Stimulated activated naive B cell treated with anti-CD40 and anti-IgM and Interleukin-4, amounts not matched to agents 10 μg/mL and 1 μg/mL and 100 μg/mL, for 72 hours (primary cell): ENCODE results near the gene CHTF8.

Experiments
- ATAC-seq, 2 donors: fragments of 150-1000 bp; cut with Tn5 transposase; replicated peaks; 2 replicates each; pipeline ENCODE4 v1.10.0; 2021; ENCODE audit warnings: moderate library complexity in 1 of 2
- DNase-seq: peaks from one replicate; pipeline ENCODE4 v3.0.0; 2021
- H3K27ac Mint-ChIP-seq: one replicate; pipeline ENCODE4 v1.8.0; 2022; ENCODE audit warnings: mild to moderate bottlenecking, mixed read lengths
- H3K27me3 Mint-ChIP-seq, 2 donors: one replicate each; pipeline ENCODE4 v1.8.0; 2022; ENCODE audit warnings: mixed read lengths in 2 of 2
- H3K36me3 Mint-ChIP-seq, 2 donors: one replicate each; pipeline ENCODE4 v1.8.0; 2022; ENCODE audit warnings: mixed read lengths in 2 of 2, mild to moderate bottlenecking in 1 of 2
- H3K4me1 Mint-ChIP-seq, 2 donors: one replicate each; pipeline ENCODE4 v1.8.0; 2022; ENCODE audit warnings: mixed read lengths in 2 of 2, mild to moderate bottlenecking in 1 of 2
- H3K4me3 Mint-ChIP-seq, 2 donors: one replicate each; pipeline ENCODE4 v1.8.0; 2022; ENCODE audit warnings: mild to moderate bottlenecking in 2 of 2, mixed read lengths in 2 of 2, moderate library complexity in 1 of 2
- H3K9me3 Mint-ChIP-seq, 2 donors: one replicate each; pipeline ENCODE4 v1.8.0; 2022; ENCODE audit warnings: mixed read lengths in 2 of 2, mild to moderate bottlenecking in 1 of 2

The CHTF8 gene

DNA sequence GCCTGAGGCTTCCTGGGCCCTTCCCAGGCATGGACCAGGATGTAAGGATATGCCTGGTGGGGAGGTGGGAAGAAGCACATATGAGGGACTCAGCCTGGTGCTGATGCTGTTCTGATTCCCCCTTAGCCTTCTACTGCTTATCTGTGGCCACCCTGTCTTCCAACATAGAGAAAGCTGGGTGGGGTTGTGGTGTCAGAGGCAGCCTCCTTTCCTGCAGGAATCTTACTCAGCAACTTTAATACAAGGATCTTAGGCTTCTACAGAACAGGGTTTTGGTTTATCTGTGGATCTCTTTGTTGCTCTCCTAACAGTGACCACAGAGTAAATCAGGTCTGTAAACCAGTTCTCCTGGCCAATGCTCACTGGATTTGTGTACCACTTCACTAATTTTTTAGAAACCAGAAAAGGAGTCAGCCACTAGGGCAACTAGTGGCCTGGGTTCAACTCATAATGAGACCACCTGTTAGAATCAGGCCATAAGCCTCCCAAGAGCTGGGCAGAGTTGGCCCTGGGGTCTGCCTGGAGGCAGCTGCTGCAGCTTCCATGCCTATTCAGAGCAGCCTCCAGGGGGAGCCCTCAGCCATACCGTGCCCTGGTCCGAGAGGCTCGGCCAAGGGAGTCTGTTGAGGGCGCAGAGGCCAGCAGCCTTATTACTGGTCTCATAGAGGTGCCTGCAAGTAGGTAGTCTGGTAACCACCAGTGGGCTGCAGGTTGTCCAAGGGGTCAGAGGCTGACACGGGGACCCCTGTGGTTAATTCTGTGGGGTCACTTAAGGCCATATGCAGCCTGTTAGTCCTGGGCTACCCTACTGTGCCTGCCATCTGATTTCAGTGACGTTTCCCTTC lies 19.9 kb downstream of the CHTF8 start:
- Mint-ChIP-seq H3K36me3 (peaks cover 45 to 62% of the 10 kb centered on the region in 2 donors), H3K27ac (no peak overlapping the region), H3K4me3 (no peak overlapping the region), H3K27me3 (peaks cover 14 to 17% of the 10 kb centered on the region in 2 donors), H3K9me3 (no peaks in the 10 kb centered on the region), H3K4me1 (peaks cover 11 to 18% of the 10 kb centered on the region in 2 donors)
- DNase-seq (no peak), ATAC-seq (peak; percentile 90 to 91)

DNA sequence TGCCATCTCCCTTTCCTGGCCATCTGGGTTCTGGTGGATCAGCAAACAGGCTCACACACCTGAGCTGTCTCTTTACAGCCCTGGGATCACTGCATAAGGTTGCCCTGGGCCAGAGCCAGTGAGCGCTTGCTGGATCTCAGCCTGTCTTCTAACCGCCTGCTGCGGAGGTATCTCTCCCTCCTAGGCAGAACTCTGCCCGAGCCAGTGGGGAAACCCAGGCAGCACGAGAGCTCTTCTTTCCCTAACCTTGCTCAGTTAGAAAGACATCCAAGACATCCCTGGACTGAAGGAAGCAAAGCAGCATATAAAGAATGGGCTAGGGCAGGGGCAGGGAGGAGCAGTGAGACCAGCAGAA lies 20.5 kb downstream of the CHTF8 start:
- Mint-ChIP-seq H3K36me3 (peaks cover 44 to 64% of the 10 kb centered on the region in 2 donors), H3K27ac (no peak overlapping the region), H3K9me3 (no peaks in the 10 kb centered on the region), H3K4me3 (no peak overlapping the region), H3K4me1 (peaks cover 16 to 25% of the 10 kb centered on the region in 2 donors), H3K27me3 (peaks cover 19 to 24% of the 10 kb centered on the region in 2 donors)
- ATAC-seq (no peak), DNase-seq (no peak)

DNA sequence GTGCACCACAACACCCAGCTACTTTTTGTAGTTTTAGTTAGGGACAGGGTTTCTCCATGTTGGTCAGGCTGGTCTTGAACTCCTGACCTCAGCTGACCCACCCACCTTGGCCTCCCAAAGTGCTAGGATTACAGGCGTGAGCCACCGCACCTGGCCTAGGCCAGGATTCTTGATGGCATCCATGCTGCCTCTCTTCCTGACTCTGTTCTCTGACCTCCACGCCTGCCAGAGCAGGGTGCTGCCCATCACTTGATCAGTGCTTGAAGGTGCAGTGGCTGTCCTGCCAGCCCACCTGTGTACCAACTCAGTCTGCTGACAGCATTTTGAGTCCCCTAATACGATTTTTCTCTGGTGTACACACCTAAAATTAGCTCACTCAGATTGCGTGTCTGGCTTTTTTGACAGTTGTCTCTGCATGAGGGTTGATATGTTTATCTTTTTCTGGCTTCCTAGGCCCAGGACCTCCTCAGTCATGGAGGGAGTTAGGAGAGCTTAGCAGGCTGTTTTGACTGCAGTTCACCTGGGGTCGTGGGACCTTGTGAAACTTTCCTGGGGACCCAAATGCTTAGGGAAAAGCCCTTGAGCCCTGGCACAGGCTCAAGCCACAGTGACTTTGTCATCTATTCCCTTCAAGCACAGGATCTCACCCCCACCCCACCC lies 21.0 kb downstream of the CHTF8 start:
- ATAC-seq: no peak
- DNase-seq: no peak
- peaks cover 21 to 28% of the 10 kb centered on the region in 2 donors for H3K27me3 Mint-ChIP-seq
- H3K4me3 Mint-ChIP-seq: no peak overlapping the region
- peaks cover 40 to 61% of the 10 kb centered on the region in 2 donors for H3K36me3 Mint-ChIP-seq
- H3K9me3 Mint-ChIP-seq: no peaks in the 10 kb centered on the region
- peaks cover 18 to 29% of the 10 kb centered on the region in 2 donors for H3K4me1 Mint-ChIP-seq
- H3K27ac Mint-ChIP-seq: no peak overlapping the region

DNA sequence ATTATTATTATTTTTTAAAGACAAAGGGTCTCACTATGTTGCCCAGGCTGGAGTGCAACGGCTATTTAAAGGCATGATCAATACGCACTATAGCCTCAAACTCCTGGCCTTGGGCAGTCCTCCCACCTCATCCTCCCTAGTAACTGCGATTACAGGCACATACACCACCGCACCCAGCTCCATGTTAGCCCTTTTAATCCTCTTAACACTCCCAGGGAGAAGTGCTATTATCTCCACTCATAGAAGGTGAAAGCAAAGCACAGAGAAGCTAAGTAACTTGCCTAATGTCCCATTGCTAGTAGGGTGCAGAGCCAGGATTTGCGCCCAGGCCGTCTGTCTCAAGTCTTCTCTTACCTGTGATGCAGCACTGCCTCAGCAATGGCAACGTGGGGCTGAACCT lies 22.0 kb downstream of the CHTF8 start:
- ATAC-seq: no peak
- Mint-ChIP-seq H3K36me3 (peaks cover 35 to 60% of the 10 kb centered on the region in 2 donors), H3K27me3 (peaks cover 26 to 33% of the 10 kb centered on the region in 2 donors), H3K4me1 (peaks cover 22 to 36% of the 10 kb centered on the region in 2 donors), H3K9me3 (no peaks in the 10 kb centered on the region), H3K4me3 (no peak overlapping the region), H3K27ac (no peak overlapping the region)
- no peak for DNase-seq

DNA sequence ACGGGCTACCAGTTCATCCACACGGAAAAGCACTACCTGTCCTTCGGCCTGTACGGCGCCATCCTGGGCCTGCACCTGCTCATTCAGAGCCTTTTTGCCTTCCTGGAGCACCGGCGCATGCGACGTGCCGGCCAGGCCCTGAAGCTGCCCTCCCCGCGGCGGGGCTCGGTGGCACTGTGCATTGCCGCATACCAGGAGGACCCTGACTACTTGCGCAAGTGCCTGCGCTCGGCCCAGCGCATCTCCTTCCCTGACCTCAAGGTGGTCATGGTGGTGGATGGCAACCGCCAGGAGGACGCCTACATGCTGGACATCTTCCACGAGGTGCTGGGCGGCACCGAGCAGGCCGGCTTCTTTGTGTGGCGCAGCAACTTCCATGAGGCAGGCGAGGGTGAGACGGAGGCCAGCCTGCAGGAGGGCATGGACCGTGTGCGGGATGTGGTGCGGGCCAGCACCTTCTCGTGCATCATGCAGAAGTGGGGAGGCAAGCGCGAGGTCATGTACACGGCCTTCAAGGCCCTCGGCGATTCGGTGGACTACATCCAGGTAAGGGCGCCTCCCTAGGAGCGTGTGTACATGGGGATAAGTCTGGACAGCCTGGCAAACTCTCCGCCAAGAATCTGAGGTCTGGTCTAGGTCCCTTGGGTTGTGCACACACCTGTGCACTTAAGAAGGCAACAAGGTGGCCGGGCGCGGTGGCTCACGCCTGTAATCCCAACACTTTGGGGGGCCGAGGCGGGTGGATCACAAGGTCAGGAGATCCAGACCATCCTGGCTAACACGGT lies 22.7 kb downstream of the CHTF8 start:
- DNase-seq (no peak), ATAC-seq (no peak)
- H3K36me3 Mint-ChIP-seq: peaks cover 33 to 57% of the 10 kb centered on the region in 2 donors
- H3K27ac Mint-ChIP-seq: peak overlapping the region; percentile 56
- H3K27me3 Mint-ChIP-seq: peaks cover 32 to 40% of the 10 kb centered on the region in 2 donors
- H3K4me3 Mint-ChIP-seq: no peak overlapping the region
- H3K4me1 Mint-ChIP-seq: peaks cover 25 to 39% of the 10 kb centered on the region in 2 donors
- H3K9me3 Mint-ChIP-seq: no peaks in the 10 kb centered on the region

DNA sequence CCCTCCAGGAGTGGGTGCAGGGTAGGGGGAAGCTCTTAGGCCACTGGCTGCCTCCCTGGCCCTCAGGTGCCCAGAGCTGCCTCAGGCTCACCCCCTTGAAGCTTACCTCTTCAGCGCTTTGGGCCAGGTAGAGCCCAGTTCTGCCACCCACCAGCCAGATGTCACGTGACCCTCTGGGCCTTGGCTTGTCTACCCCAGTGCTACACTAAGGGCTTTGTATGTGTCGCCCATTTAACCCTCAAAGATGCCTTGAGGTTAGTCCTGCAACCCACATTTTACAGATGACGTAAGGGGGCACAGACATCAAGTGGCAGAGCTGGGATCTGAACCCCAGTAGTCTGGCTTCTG lies 23.5 kb downstream of the CHTF8 start:
- no peak for DNase-seq
- H3K36me3 Mint-ChIP-seq: peaks cover 31 to 52% of the 10 kb centered on the region in 2 donors
- no peak overlapping the region for H3K4me3 Mint-ChIP-seq
- ATAC-seq: no peak
- no peak overlapping the region for H3K27ac Mint-ChIP-seq
- peaks cover 23 to 39% of the 10 kb centered on the region in 2 donors for H3K4me1 Mint-ChIP-seq
- H3K27me3 Mint-ChIP-seq: peaks cover 36 to 44% of the 10 kb centered on the region in 2 donors
- H3K9me3 Mint-ChIP-seq: no peaks in the 10 kb centered on the region

DNA sequence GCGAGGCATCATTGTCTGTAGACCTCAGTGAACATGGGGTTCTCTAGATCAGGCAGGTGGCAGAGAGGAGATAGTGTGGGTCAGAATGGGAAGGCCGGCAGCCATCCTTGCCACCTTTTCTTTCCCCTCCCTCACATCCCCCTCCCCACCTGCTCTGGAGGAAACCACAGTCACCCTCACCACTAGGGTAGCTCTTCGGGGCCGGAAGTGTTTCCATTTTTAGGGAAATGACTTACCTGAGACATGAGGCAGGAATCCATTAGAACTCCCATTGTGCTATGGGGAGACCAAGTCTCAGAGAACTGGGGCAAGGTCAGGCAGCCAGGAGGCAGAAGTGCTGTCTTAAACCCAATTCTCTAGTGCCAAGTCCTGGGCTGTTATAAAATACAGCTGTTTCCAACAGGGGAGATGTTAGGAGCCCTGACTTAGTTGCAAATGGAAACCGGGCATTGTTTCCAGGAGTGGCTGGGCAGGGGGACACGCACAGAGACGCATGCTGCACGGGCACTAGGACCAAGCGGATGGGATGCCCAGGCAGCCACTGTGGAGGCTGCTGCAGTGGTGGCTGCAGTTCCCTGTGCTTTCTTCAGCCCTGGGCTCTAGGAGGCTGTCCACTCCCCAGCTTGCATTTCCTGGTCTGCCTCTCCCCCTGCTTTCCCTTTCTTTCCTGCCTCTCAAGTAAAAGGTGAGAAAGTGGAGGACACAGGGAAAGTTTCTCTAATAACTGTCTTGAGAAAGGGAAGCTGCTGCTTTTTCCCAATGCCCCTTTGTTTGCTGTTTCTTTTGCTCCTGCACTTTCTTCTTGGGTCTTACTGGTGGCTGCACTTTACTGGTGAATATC lies 24.1 kb downstream of the CHTF8 start:
- Mint-ChIP-seq H3K27me3 (peaks cover 39 to 44% of the 10 kb centered on the region in 2 donors), H3K27ac (no peak overlapping the region), H3K4me3 (no peak overlapping the region), H3K9me3 (no peaks in the 10 kb centered on the region), H3K4me1 (peaks cover 22 to 38% of the 10 kb centered on the region in 2 donors), H3K36me3 (peaks cover 31 to 49% of the 10 kb centered on the region in 2 donors)
- no peak for ATAC-seq
- DNase-seq: no peak

DNA sequence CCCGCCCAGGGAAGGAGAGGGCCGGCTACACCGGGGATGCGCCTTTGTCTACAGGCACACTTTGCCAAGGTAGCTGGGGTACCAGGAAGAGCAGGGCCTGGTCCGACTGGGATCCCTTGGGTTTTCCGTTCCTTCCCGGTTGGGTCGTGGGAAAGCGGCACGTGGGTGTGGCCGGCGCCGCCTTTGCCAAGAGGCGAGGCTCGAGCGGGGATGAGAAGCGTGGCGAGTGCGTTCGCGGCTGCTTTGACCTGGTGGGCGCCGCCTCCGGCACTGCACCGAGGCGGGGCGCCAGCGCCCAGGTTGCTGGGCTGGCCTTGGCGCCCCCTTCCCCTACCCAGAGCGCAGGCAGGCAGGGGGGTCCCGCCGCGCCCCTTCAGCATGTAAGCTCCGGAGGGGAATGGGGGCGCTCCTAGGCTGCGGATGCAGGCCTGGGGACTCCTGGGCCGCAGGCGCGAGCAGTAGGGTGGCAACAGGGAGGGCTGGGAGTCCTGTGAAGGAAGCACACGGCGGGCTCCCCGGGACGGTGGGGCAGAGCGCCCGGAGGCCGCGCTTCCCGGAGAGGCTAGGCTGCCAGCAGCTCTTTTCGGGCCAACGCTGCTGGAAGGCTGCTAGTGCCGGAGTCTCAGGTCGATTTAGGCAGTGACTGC lies 24.9 kb downstream of the CHTF8 start:
- Mint-ChIP-seq H3K4me1 (peaks cover 20 to 29% of the 10 kb centered on the region in 2 donors), H3K9me3 (no peaks in the 10 kb centered on the region), H3K27me3 (peaks cover 42 to 50% of the 10 kb centered on the region in 2 donors), H3K27ac (peak overlapping the region; percentile 47), H3K4me3 (peak overlapping the region; percentile 70 to 81), H3K36me3 (peaks cover 24 to 45% of the 10 kb centered on the region in 2 donors)
- ATAC-seq (no peak), DNase-seq (no peak)

DNA sequence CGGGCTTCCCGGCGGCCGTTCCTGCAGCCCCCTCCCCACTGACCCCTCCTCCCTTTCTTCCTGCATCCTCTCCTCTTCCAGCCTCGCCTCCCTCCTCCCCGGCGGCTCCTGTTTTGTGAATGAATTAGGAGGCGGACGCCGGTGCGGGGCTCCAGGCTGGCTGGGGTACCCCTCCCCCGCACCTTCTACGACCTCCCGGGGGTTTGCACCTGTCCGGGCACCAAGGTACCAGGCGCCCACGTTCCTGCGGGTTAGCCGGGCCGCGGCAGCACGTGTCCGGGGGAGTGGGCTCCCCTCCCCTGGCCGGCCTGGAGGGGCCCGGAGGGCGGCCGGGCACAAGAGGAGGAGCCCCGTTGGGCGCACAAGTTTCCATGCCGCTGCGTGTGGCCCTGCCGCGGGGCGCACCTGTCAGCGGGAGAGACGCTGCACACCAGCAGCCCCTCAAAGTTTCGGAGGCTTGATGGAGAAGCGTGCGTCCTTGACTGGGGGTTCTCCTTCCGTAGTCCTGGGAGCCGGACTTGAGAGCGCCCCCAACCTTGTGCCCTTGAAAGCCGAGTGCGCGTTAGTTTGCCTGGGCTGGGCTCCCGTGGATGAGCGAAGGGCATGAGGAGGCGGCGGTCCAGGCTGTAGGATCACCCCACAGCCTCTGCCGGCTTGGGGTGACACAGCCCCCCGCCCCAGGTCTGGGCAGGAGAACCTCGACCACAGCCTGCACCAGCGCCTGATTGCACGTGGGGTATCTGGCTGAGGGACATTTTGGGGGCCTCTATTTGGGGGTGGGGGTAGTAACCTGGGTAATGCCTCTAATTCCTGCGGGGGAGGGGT lies 25.7 kb downstream of the CHTF8 start:
- peak overlapping the region; percentile 47 for H3K27ac Mint-ChIP-seq
- peaks cover 20 to 29% of the 10 kb centered on the region in 2 donors for H3K4me1 Mint-ChIP-seq
- H3K36me3 Mint-ChIP-seq: peaks cover 24 to 40% of the 10 kb centered on the region in 2 donors
- H3K4me3 Mint-ChIP-seq: peak overlapping the region; percentile 70 to 81
- no peaks in the 10 kb centered on the region for H3K9me3 Mint-ChIP-seq
- H3K27me3 Mint-ChIP-seq: peaks cover 42 to 51% of the 10 kb centered on the region in 2 donors
- ATAC-seq: peak; percentile 15 to 33
- no peak for DNase-seq

DNA sequence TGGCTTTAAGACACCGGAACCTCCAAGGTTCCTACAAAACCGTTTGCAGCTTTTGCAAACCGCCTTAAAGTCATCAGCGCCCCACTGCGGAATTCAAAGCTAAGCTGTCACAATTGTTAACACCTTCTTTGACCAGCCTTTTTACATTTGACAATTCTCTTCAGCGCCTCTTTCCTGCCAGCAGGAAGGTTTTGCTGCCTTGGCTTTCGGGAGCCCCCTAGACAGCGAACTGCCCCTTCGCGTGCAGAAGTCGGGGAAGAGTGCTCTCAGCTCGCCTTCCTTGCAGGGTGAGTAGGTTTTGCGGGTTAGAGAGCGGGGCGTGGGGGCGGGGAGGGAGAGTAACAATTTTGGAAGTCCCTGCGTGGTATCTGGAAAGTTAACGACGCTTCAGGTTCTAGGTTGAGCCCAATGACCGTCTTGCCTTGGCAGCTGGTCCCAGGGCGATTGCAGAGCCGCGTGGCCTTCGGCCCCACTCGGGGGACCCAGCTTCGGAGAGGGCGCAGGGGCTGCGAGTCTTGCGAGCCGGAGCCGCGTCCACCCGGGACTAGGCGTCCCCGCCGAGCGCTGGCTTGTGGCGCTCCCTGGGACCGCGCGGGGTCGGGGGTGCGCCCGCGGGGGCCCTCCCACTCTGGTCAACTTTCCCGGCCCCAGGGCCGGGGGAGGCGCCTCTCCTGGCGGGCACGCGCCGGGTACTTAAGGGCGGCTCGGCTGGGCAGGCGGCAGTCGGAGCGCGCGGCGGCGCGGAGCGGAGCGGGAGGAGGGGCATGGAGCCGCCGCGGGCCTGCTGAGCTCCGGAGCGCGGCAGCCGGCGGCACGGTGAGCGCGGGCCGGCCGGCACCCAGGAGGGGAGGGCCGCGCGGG lies 26.7 kb downstream of the CHTF8 start, which contains the start of gene HAS3:
Gene HAS3 (plus strand): TSS at position 153 of the 861 bp plus-strand sequence. CDS start 3,743 bp downstream, outside the sequence.
- H3K9me3 Mint-ChIP-seq: no peaks in the 10 kb centered on the region
- H3K36me3 Mint-ChIP-seq: peaks cover 19 to 34% of the 10 kb centered on the region in 2 donors
- ATAC-seq: peak; percentile 70 to 78
- DNase-seq: no peak
- peaks cover 42 to 51% of the 10 kb centered on the region in 2 donors for H3K27me3 Mint-ChIP-seq
- peak within 1 kb of the TSS; percentile 87 for H3K27ac Mint-ChIP-seq
- peak within 1 kb of the TSS; percentile 83 to 95 for H3K4me3 Mint-ChIP-seq
- peaks cover 20 to 29% of the 10 kb centered on the region in 2 donors for H3K4me1 Mint-ChIP-seq

DNA sequence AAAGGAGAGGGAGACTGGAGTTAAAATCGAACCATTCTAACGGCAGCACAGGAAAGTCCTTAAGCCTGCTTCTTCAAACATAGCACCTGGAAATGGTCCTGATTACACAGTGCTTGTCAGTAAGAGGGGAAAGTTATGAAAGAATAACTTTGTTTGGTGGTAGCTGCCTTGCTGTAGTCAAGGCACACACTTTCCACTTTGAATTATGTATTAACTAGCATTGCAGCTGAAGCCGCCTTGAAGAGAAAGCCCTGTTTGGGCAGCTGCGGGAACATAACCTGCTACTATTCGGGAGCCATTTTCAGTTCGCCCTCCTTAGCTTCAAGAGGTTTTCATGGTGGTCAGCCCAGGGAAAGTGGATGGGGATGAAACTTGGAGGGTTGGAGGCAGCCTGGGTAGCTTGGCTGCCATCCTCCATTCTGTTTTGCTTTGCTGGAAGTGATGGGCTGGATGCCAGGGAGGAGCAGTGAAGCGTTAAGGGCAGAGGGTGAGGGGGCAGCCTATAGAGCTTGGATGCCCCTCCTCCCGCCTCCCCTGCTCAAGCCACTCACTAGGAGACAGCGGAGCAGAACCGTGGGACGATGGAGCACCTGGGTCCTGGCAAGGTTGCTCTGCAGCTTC lies 32.2 kb downstream of the CHTF8 start:
- H3K9me3 Mint-ChIP-seq: no peaks in the 10 kb centered on the region
- H3K27ac Mint-ChIP-seq: no peak overlapping the region
- peaks cover 0 to under 1% of the 10 kb centered on the region in 2 donors for H3K36me3 Mint-ChIP-seq
- ATAC-seq (no peak), DNase-seq (no peak)
- H3K4me3 Mint-ChIP-seq: no peak overlapping the region
- H3K4me1 Mint-ChIP-seq: peaks cover under 1 to 1% of the 10 kb centered on the region in 2 donors
- peaks cover 14 to 16% of the 10 kb centered on the region in 2 donors for H3K27me3 Mint-ChIP-seq
